Stomach (tissue), 9 donors: ENCODE measurements around the gene DENND4B. TPM values are rescaled to one million over a fixed set of nuclear protein-coding genes. Genes with fewer than 3 reads are reported as not detected.
"Not testable (repeated sequence)": the region's sequence is repeated elsewhere in the genome, so short reads cannot be mapped to it uniquely, and the experiment has no call there.

ENCODE experiments used
- DNase-seq, 2 donors: peaks; one replicate each; pipeline versions ENCODE4 v3.0.0 to v3.0.0-alpha.2; 2013 to 2019
- H3K27ac ChIP-seq, 5 donors: fragments of 200-600 bp in 4 of 5; sonication (generic) in 4 of 5; one replicate each; pipeline ENCODE4 v1.5.1; 2013 to 2019; ENCODE audit warnings: mild to moderate bottlenecking in 1 of 5, moderate library complexity in 1 of 5
- H3K27me3 ChIP-seq, 3 donors: fragments of 200-600 bp; sonication (generic); one replicate each; pipeline ENCODE4 v1.5.1; 2017 to 2019; ENCODE audit warnings: mixed run types in 1 of 3
- H3K36me3 ChIP-seq, 4 donors: fragments of 200-600 bp; sonication (generic); 1 replicate in 3 of 4; 2 replicates in 1 of 4; pipeline ENCODE4 v1.5.1; 2016 to 2019
- H3K4me1 ChIP-seq, 4 donors: fragments of 200-600 bp; sonication (generic); one replicate each; pipeline ENCODE4 v1.5.1; 2016 to 2019
- H3K4me3 ChIP-seq, 4 donors: fragments of 200-600 bp; sonication (generic) in 3 of 4; one replicate each; pipeline ENCODE4 v1.5.1; 2016 to 2019; ENCODE audit warnings: mild to moderate bottlenecking in 1 of 4
- H3K9me3 ChIP-seq, 4 donors: fragments of 200-600 bp; sonication (generic); one replicate each; pipeline ENCODE4 v1.5.1; 2016 to 2019
- EP300 ChIP-seq: sonication (generic); formaldehyde crosslinking; IDR thresholded peaks from one replicate; pipeline ENCODE4 v1.6.1; 2017; ENCODE audit warnings: antibody characterized with exemption
- POLR2A ChIP-seq, 4 donors: fragments of 450-650 bp; IDR thresholded peaks; one replicate each; pipeline ENCODE4 v1.6.1; 2016; ENCODE audit warnings: antibody characterized with exemption in 4 of 4, control low read depth in 2 of 4, mild to moderate bottlenecking in 1 of 4, moderate library complexity in 1 of 4
- POLR2AphosphoS5 ChIP-seq, 3 donors: sonication (generic); formaldehyde crosslinking; IDR thresholded peaks; one replicate each; pipeline ENCODE4 v1.6.1; 2016; ENCODE audit warnings: antibody characterized with exemption in 3 of 3
- WGBS, 5 donors: extraction: QIAGEN DNeasy Blood & Tissue Kit in 3 of 5; methylation state at CpG; one replicate each; pipeline versions ENCODE4 v1.1.5 to v1.1.7; 2013 to 2018; 5-methylcytosine and 5-hydroxymethylcytosine counted together
- intact Hi-C: fragments of 100-400 bp; cut with DNase I; formaldehyde crosslinking; loops from one replicate; pipeline ENCODE4 v1.15.1; 2023; ENCODE audit warnings: low total_unique reads
- polyA plus RNA-seq, 3 donors: library from polyadenylated mRNA; stranded (reverse); fragments of 200-250 nt; gene quantifications; one replicate each; pipeline ENCODE4 v1.2.3, GENCODE V29; 2013
- total RNA-seq, 5 donors: library from RNA; depleted of rRNA; stranded (reverse); fragments of >200 nt; gene quantifications; one replicate each; pipeline versions ENCODE4 v1.1.0 to v1.2.3, GENCODE V29; 2014 to 2016
- TF ChIP-seq, protein P1 (sequence below), 7 experiments: fragments of 450-650 bp in 4 of 7; fragments of 200-600 bp in 3 of 7; sonication (generic) in 3 of 7; IDR thresholded peaks; one replicate each; pipeline ENCODE4 v1.5.1; 2016 to 2019; ENCODE audit warnings: antibody characterized with exemption in 7 of 7, control low read depth in 2 of 7, mild to moderate bottlenecking in 1 of 7
- donor health status: healthy with polysubstance abuse.
- donor health status: Bipolar disorder and iron deficiency.
- donor health status: healthy.

Gene DENND4B
- total and polyA plus RNA-seq, 8 donors: 11.8 to 73.0 (median 25.9) TPM

DNA sequence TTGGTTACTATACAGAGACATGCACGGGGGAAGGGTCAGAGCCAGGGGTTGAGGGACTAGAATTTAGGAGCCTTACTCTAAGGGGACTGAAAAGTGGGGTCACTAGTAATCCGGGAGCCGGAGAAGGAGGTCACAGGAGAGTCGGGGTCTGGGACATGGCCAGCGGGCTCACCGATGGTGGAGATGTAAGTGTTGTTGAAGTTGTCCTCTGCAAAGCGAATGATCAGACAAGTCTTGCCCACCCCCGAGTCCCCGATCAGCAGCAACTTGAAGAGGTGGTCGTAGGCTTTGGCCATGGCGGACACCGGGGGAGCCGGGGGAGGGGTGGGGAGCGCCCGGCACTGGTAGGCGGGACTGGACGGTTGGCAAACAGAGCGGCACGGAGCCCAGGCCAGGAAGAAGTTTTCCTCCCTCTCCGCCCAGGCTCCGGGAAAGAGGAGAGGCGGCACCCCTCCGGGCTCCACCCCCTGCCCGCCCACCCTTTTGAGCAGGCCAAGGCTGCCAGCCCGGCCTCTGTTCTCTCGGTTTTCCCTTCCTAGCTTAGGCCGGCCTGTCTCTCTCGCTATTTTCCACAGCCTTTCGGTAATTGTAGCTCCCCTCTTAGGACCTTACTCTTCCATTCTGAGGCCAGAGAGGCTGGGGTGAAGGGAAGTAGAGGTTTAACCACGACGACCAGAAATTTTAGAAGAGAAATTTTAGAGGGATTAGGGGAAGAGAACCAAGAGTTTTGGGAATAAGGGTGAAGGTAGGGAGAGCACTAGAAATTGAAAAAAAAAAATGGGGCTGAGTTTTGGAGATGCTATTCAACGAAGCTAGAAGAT, 39.6 kb upstream of the DENND4B start, which contains the start of gene RAB13:
TSS of gene RAB13 (minus strand) at position 399 of the 821 bp plus-strand sequence. CDS start at position 296, 103 bp downstream.
- peak within 1 kb of the TSS; percentile 80 to 94 (median 89) for H3K27ac ChIP-seq
- intact Hi-C loops: loop anchor here (5.0 kb wide), 1 partner anchor 189 kb away; no protein-coding TSS in a partner anchor
- no peaks in the 10 kb centered on the region for H3K27me3 ChIP-seq
- peaks cover 8 to 28% (median 22%) of the 10 kb centered on the region in 4 donors for H3K36me3 ChIP-seq
- TF ChIP-seq, protein P1, sequence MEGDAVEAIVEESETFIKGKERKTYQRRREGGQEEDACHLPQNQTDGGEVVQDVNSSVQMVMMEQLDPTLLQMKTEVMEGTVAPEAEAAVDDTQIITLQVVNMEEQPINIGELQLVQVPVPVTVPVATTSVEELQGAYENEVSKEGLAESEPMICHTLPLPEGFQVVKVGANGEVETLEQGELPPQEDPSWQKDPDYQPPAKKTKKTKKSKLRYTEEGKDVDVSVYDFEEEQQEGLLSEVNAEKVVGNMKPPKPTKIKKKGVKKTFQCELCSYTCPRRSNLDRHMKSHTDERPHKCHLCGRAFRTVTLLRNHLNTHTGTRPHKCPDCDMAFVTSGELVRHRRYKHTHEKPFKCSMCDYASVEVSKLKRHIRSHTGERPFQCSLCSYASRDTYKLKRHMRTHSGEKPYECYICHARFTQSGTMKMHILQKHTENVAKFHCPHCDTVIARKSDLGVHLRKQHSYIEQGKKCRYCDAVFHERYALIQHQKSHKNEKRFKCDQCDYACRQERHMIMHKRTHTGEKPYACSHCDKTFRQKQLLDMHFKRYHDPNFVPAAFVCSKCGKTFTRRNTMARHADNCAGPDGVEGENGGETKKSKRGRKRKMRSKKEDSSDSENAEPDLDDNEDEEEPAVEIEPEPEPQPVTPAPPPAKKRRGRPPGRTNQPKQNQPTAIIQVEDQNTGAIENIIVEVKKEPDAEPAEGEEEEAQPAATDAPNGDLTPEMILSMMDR (IDR thresholded peaks at IDR 0.05): no peak
- TF ChIP-seq POLR2AphosphoS5 (IDR thresholded peaks at IDR 0.05) (peak in 2 of 3 donors; percentile 64 to 74), EP300 (no peak), POLR2A (IDR thresholded peaks at IDR 0.05) (no peak)
- 2 to 9% (median 4%) methylated on average over 26 to 32 of the region's 32 CpGs for WGBS, 5 donors
- no peaks in the 10 kb centered on the region for H3K9me3 ChIP-seq
- H3K4me1 ChIP-seq: peaks cover 15 to 41% (median 33%) of the 10 kb centered on the region in 4 donors
- H3K4me3 ChIP-seq: peak within 1 kb of the TSS; percentile 47 to 71 (median 56)
- peak; percentile 89 to 95 for DNase-seq

DNA sequence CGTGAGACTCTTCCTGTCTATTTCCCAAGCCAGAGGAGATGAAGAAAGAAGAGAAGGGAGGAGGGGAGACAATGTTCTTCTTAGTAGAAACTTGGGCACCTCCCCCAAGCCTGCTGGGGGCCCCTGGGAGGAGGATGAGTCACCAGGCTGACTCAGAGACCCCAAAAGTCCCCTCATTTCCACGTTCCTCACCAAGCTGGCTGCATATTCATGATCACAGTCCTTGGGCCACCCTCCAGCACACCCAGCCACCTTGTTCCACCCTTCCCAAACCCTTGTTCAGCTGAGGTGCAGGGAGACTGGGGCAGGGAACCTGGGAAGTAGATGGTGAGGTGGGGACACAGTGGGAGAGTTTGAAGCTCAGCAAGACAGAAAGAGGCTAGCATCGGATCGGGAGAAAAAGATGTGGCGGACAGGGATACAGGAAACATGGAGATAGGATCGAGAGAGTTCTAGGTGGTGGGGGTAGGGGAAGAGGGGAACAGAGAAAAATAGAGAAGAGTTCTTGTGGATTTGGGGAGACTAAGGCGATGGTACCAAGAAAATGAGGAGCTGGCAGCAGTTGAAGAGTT, 38.9 kb upstream of the DENND4B start:
- 7 to 16% (median 10%) methylated on average over 7 of the region's 7 CpGs for WGBS, 5 donors
- Histone ChIP-seq H3K4me3 (peak overlapping the region; percentile 47 to 71 (median 56)), H3K36me3 (peaks cover 8 to 35% (median 28%) of the 10 kb centered on the region in 4 donors), H3K4me1 (peaks cover 15 to 41% (median 33%) of the 10 kb centered on the region in 4 donors), H3K9me3 (no peaks in the 10 kb centered on the region), H3K27me3 (no peaks in the 10 kb centered on the region), H3K27ac (peak overlapping the region; percentile 80 to 94 (median 89))
- DNase-seq: peak in 1 of 2 donors; percentile 65
- intact Hi-C loops: loop anchor here (5.0 kb wide), 1 partner anchor 188 kb away; no protein-coding TSS in a partner anchor
- TF ChIP-seq EP300: no peak
- TF ChIP-seq POLR2A (IDR thresholded peaks at IDR 0.05): no peak
- peak in 1 of 3 donors; percentile 57 for TF ChIP-seq POLR2AphosphoS5 (IDR thresholded peaks at IDR 0.05)
- TF ChIP-seq, protein P1 (IDR thresholded peaks at IDR 0.05): no peak

DNA sequence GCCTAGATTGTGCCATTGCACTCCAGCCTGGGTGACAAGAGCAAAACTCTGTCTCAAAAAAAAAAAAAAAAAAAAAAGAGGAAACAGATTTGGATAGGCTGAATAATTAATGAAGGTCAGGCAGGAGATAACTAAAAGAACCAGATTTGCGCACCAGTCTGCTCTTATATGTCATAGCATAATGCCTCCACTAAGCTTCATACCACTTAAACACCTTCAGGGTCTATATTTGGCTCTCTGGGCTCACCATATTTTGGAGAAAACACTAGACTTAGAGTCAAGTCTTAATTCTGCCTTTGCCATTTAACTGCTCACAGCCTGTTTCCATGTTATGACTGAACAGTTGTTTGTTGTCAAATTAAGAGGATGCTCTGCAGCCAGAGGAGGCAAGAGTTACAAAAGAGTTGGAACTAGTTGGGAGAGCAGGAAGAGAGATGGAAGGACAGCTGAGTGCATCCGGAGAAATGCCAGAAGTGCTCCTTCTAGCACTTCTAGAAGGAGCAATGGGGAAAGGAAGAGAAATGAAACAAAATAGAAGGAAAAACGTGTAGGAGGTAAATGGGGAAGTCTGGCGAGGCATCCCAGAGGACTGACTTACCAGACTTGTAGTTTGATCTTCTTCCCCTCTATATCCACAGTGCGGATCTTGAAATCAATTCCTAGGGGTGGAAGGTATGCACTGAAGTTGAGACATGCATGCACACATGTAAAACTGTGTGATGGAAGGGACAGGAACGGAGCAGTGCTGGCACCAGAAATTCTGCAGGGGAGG, 37.8 kb upstream of the DENND4B start:
- Histone ChIP-seq H3K9me3 (no peaks in the 10 kb centered on the region), H3K27me3 (no peaks in the 10 kb centered on the region), H3K27ac (peak overlapping the region in 4 of 5 donors; percentile 80 to 93 (median 88)), H3K4me3 (peak overlapping the region in 3 of 4 donors; percentile 47 to 71 (median 55)), H3K4me1 (peaks cover 11 to 33% (median 27%) of the 10 kb centered on the region in 4 donors), H3K36me3 (peaks cover 8 to 40% (median 31%) of the 10 kb centered on the region in 4 donors)
- WGBS, 5 donors: 65 to 72% (median 68%) methylated on average over 6 of the region's 6 CpGs
- intact Hi-C loops: no loop called here
- TF ChIP-seq, protein P1 (IDR thresholded peaks at IDR 0.05): no peak
- no peak for TF ChIP-seq POLR2AphosphoS5 (IDR thresholded peaks at IDR 0.05)
- no peak for TF ChIP-seq POLR2A (IDR thresholded peaks at IDR 0.05)
- TF ChIP-seq EP300: no peak
- peak in 1 of 2 donors; percentile 53 for DNase-seq

DNA sequence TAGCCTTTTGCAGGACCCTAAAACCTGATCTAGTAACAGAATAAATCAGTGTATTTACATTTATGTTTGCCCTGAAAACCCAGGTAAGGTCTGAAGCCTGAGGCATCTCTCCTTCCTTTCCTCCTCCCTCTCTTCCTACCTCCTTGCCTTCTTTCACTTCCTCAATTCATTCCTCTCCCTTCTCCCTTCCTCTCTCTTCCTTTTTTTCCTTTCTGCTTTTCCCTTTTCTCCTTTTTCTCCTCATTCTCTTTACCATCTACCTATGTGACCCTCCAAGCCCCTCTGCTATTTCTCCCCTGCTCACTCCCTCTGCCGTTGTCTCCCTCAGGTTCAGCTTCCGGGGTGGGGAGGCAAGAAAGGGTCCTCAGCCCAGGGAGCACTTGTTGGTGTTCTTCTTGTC, 35.2 kb upstream of the DENND4B start:
- H3K4me3 ChIP-seq, DNase-seq, H3K9me3 ChIP-seq, H3K27ac ChIP-seq, H3K27me3 ChIP-seq, intact Hi-C loops: not testable (repeated sequence)
- Histone ChIP-seq H3K36me3 (peaks cover 8 to 45% (median 34%) of the 10 kb centered on the region in 4 donors), H3K4me1 (peaks cover 17 to 44% (median 39%) of the 10 kb centered on the region in 4 donors)
- 85 to 93% (median 86%) methylated on average over 2 of the region's 2 CpGs for WGBS, 5 donors

DNA sequence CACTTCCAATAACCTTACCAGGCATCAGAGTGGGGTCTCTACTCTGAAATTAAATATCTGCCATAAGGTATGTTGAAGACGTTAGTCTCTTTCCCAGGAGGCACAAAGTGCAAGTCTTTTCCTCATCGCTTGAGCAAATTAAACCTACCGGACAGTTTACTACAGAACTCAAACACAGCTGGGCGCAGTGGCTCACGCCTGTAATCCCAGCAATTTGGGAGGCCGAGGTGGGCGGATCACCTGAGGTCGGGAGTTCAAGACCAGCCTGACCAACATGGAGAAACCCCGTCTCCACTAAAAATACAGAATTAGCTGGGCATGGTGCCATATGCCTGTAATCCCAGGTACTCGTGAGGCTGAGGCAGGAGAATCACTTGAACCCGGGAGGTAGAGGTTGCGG, 32.6 kb upstream of the DENND4B start:
- WGBS, 5 donors: 88 to 95% (median 93%) methylated on average over 12 of the region's 12 CpGs
- H3K27me3 ChIP-seq, H3K4me3 ChIP-seq, DNase-seq, intact Hi-C loops, H3K9me3 ChIP-seq: not testable (repeated sequence)
- Histone ChIP-seq H3K27ac (peak overlapping the region in 1 of 5 donors; percentile 94), H3K36me3 (peaks cover 25 to 65% (median 56%) of the 10 kb centered on the region in 4 donors), H3K4me1 (peaks cover 15 to 49% (median 36%) of the 10 kb centered on the region in 4 donors)
